HG02943 (cell line): ENCODE data around the gene NWD2.

ENCODE experiments used
- ATAC-seq: cut with Tn5 transposase; IDR thresholded peaks from one replicate; pipeline ENCODE4 v1.9.1; 2021; ENCODE audit warnings: mild to moderate bottlenecking, low read depth, moderate library complexity; ENCODE audit not compliant: unreplicated experiment

Gene NWD2

GRCh38 chr4:37434469-37434868, 189.9 kb downstream of the NWD2 start:
- no peak for ATAC-seq

- ATAC-seq = no peak
Observed at GRCh38 chr4:37436546-37436945, 192.0 kb downstream of the NWD2 start.

GRCh38 chr4:37437163-37437562, 192.6 kb downstream of the NWD2 start:
- ATAC-seq = no peak

- ATAC-seq = no peak
Observed at GRCh38 chr4:37438564-37439279, 194.2 kb downstream of the NWD2 start.

- no peak for ATAC-seq
Observed at GRCh38 chr4:37439809-37440474, 195.4 kb downstream of the NWD2 start.

- ATAC-seq = no peak
Observed at GRCh38 chr4:37440501-37440900, 196.0 kb downstream of the NWD2 start.

- ATAC-seq = no peak
Observed at GRCh38 chr4:37441231-37442061, 196.9 kb downstream of the NWD2 start.

- ATAC-seq = no peak
Observed at GRCh38 chr4:37442062-37442323, 197.4 kb downstream of the NWD2 start.

- no peak for ATAC-seq
Observed at GRCh38 chr4:37443137-37443536, 198.6 kb downstream of the NWD2 start.

- no peak for ATAC-seq
Observed at GRCh38 chr4:37445023-37445422, 200.5 kb downstream of the NWD2 start.

GRCh38 chr4:37446016-37446415, 201.5 kb downstream of the NWD2 start:
- ATAC-seq = no peak

- ATAC-seq = no peak
Observed at GRCh38 chr4:37447886-37448285, 203.3 kb downstream of the NWD2 start.

- ATAC-seq = no peak
Observed at GRCh38 chr4:37450309-37450708, 205.8 kb downstream of the NWD2 start.

GRCh38 chr4:37450911-37451310, 206.4 kb downstream of the NWD2 start:
- ATAC-seq = no peak

- ATAC-seq = no peak
Observed at GRCh38 chr4:37451656-37452055, 207.1 kb downstream of the NWD2 start.

- ATAC-seq = peak; percentile 57
Observed at GRCh38 chr4:37452952-37453280, 208.4 kb downstream of the NWD2 start.

GRCh38 chr4:37453281-37453998, 208.9 kb downstream of the NWD2 start:
- ATAC-seq = peak; percentile 72

GRCh38 chr4:37453999-37454800, 209.7 kb downstream of the NWD2 start:
- ATAC-seq = no peak

GRCh38 chr4:37455301-37456131, 211.0 kb downstream of the NWD2 start:
- ATAC-seq = no peak
